Sigmoid colon (tissue), 7 donors: Measurements from ENCODE around the gene COMMD1. TPM values are rescaled to one million over a fixed set of nuclear protein-coding genes. Genes with fewer than 3 reads are reported as not detected.

Source experiments
- DNase-seq: peaks from one replicate; pipeline ENCODE4 v3.0.0-alpha.2; 2019
- H3K27ac ChIP-seq, 4 donors: fragments of 200-600 bp; sonication (generic); one replicate each; pipeline ENCODE4 v1.5.1; 2016 to 2019; ENCODE audit warnings: mild to moderate bottlenecking in 1 of 4
- H3K27me3 ChIP-seq, 3 donors: fragments of 200-600 bp; sonication (generic); one replicate each; pipeline ENCODE4 v1.5.1; 2019; ENCODE audit warnings: mild to moderate bottlenecking in 1 of 3
- H3K36me3 ChIP-seq, 4 donors: fragments of 200-600 bp; sonication (generic); one replicate each; pipeline ENCODE4 v1.5.1; 2016 to 2019
- H3K4me1 ChIP-seq, 4 donors: fragments of 200-600 bp; sonication (generic); one replicate each; pipeline ENCODE4 v1.5.1; 2017 to 2019
- H3K4me3 ChIP-seq, 4 donors: fragments of 200-600 bp; sonication (generic); one replicate each; pipeline ENCODE4 v1.5.1; 2017 to 2019; ENCODE audit warnings: mild to moderate bottlenecking in 2 of 4, moderate library complexity in 1 of 4
- H3K9me3 ChIP-seq, 4 donors: fragments of 200-600 bp in 3 of 4; sonication (generic) in 3 of 4; one replicate each; pipeline versions ENCODE4 v1.5.1 to v1.6.1; 2013 to 2019
- EP300 ChIP-seq, 4 donors: sonication (generic); formaldehyde crosslinking; IDR thresholded peaks; one replicate each; pipeline ENCODE4 v1.6.1; 2017; ENCODE audit warnings: antibody characterized with exemption in 4 of 4
- POLR2A ChIP-seq, 2 donors: fragments of 450-650 bp; IDR thresholded peaks; one replicate each; pipeline ENCODE4 v1.6.1; 2016; ENCODE audit warnings: antibody characterized with exemption in 2 of 2, mild to moderate bottlenecking in 2 of 2, moderate library complexity in 2 of 2
- POLR2AphosphoS5 ChIP-seq, 4 donors: sonication (generic); formaldehyde crosslinking; IDR thresholded peaks; one replicate each; pipeline ENCODE4 v1.6.1; 2017; ENCODE audit warnings: antibody characterized with exemption in 4 of 4
- WGBS, 2 donors: extraction: QIAGEN DNeasy Blood & Tissue Kit; methylation state at CpG; one replicate each; pipeline ENCODE4 v1.1.7; 2013; 5-methylcytosine and 5-hydroxymethylcytosine counted together
- intact Hi-C: fragments of 100-400 bp; cut with DNase I; formaldehyde crosslinking; loops from one replicate; pipeline ENCODE4 v1.15.1; 2023
- polyA plus RNA-seq, 3 donors: library from polyadenylated mRNA; stranded (reverse); fragments of 200-250 nt; gene quantifications; one replicate each; pipeline ENCODE4 v1.2.3, GENCODE V29; 2013
- total RNA-seq, 4 donors: library from RNA; depleted of rRNA; stranded (reverse); fragments of >200 nt; gene quantifications; one replicate each; pipeline ENCODE4 v1.1.0, GENCODE V29; 2016
- TF ChIP-seq, protein P1 (sequence below), 4 experiments: fragments of 450-650 bp in 3 of 4; fragments of 200-600 bp in 1 of 4; IDR thresholded peaks; one replicate each; pipeline ENCODE4 v1.5.1; 2016 to 2019; ENCODE audit warnings: antibody characterized with exemption in 4 of 4, mild to moderate bottlenecking in 3 of 4, moderate library complexity in 2 of 4
- donor health status: healthy with polysubstance abuse.
- donor health status: Bipolar disorder and iron deficiency.
- donor health status: healthy.

COMMD1 gene
- total and polyA plus RNA-seq, 7 donors = 27.2 to 59.2 (median 50.6) TPM

GRCh38 chr2:61961231-61961901 lies 55.9 kb downstream of the COMMD1 start:
- Histone ChIP-seq H3K9me3 (peaks cover 0 to 2% (median 0%) of the 10 kb centered on the region in 4 donors), H3K27me3 (no peaks in the 10 kb centered on the region), H3K4me1 (peaks cover 0 to 18% (median 11%) of the 10 kb centered on the region in 4 donors), H3K27ac (peak overlapping the region in 1 of 4 donors; percentile 33), H3K36me3 (no peaks in the 10 kb centered on the region), H3K4me3 (no peak overlapping the region)
- WGBS, 2 donors = 94 to 99% methylated on average over 2 of the region's 2 CpGs
- no peak for DNase-seq
- TF ChIP-seq POLR2AphosphoS5 (IDR thresholded peaks at IDR 0.05) (no peak), POLR2A (IDR thresholded peaks at IDR 0.05) (no peak), EP300 (IDR thresholded peaks at IDR 0.05) (no peak)
- TF ChIP-seq, protein P1, sequence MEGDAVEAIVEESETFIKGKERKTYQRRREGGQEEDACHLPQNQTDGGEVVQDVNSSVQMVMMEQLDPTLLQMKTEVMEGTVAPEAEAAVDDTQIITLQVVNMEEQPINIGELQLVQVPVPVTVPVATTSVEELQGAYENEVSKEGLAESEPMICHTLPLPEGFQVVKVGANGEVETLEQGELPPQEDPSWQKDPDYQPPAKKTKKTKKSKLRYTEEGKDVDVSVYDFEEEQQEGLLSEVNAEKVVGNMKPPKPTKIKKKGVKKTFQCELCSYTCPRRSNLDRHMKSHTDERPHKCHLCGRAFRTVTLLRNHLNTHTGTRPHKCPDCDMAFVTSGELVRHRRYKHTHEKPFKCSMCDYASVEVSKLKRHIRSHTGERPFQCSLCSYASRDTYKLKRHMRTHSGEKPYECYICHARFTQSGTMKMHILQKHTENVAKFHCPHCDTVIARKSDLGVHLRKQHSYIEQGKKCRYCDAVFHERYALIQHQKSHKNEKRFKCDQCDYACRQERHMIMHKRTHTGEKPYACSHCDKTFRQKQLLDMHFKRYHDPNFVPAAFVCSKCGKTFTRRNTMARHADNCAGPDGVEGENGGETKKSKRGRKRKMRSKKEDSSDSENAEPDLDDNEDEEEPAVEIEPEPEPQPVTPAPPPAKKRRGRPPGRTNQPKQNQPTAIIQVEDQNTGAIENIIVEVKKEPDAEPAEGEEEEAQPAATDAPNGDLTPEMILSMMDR (IDR thresholded peaks at IDR 0.05) = no peak
- intact Hi-C loops = no loop called here

GRCh38 chr2:61962095-61962984 lies 56.9 kb downstream of the COMMD1 start:
- 16 to 69% methylated on average over 5 of the region's 5 CpGs for WGBS, 2 donors
- Histone ChIP-seq H3K4me3 (no peak overlapping the region), H3K4me1 (peaks cover 0 to 27% (median 18%) of the 10 kb centered on the region in 4 donors), H3K9me3 (peaks cover 0 to 2% (median 0%) of the 10 kb centered on the region in 4 donors), H3K27me3 (no peaks in the 10 kb centered on the region), H3K36me3 (no peaks in the 10 kb centered on the region), H3K27ac (peak overlapping the region in 3 of 4 donors; percentile 24 to 47 (median 33))
- TF ChIP-seq EP300 (IDR thresholded peaks at IDR 0.05) (no peak), POLR2A (IDR thresholded peaks at IDR 0.05) (no peak), POLR2AphosphoS5 (IDR thresholded peaks at IDR 0.05) (no peak)
- TF ChIP-seq, protein P1 (IDR thresholded peaks at IDR 0.05) = no peak
- intact Hi-C loops = no loop called here
- DNase-seq = no peak

DNA sequence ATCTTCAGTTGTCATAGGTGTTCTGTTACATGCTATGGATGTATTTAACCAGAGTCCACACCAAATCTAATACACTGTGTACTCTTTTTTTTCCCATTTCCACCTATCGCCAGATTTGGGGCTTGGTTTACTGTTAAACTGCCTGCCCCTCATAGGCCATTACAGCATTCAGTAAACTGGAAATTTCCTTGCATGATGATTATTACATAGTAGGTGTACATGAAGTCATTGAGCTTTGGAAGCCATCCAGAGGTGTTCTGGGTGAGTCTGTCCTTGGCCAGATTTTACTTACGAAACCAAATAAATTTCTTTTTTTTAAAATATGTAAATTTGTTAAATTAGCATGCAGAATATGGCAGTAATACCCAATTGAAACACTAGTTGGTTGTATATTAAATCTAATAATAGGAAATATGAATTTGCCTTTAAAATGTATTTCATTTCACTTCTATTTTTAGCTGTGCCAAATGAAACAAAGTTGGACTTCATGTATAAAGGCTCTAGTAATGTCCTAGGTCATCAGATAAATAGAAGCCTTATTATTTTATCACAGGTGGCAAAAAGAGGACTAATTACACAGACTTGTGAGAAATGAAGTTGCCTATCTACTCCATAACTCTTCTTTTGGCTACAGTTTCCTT lies 60.7 kb downstream of the COMMD1 start:
- TF ChIP-seq, protein P1 (IDR thresholded peaks at IDR 0.05) = no peak
- intact Hi-C loops = no loop called here
- peak overlapping the region in 2 of 4 donors; percentile 28 to 50 for H3K27ac ChIP-seq
- 90 to 98% methylated on average over 2 of the region's 2 CpGs for WGBS, 2 donors
- no peaks in the 10 kb centered on the region for H3K9me3 ChIP-seq
- no peak overlapping the region for H3K4me3 ChIP-seq
- H3K36me3 ChIP-seq = no peaks in the 10 kb centered on the region
- H3K4me1 ChIP-seq = peaks cover 0 to 47% (median 35%) of the 10 kb centered on the region in 4 donors
- DNase-seq = no peak
- H3K27me3 ChIP-seq = no peaks in the 10 kb centered on the region

GRCh38 chr2:61967262-61967661 lies 61.8 kb downstream of the COMMD1 start:
- 69 to 74% methylated on average over 1 of the region's 1 CpG for WGBS, 2 donors
- TF ChIP-seq POLR2AphosphoS5 (IDR thresholded peaks at IDR 0.05) (no peak), EP300 (IDR thresholded peaks at IDR 0.05) (no peak), POLR2A (IDR thresholded peaks at IDR 0.05) (no peak)
- TF ChIP-seq, protein P1 (IDR thresholded peaks at IDR 0.05) = no peak
- Histone ChIP-seq H3K4me3 (no peak overlapping the region), H3K27ac (peak overlapping the region in 3 of 4 donors; percentile 23 to 50 (median 28)), H3K27me3 (no peaks in the 10 kb centered on the region), H3K36me3 (no peaks in the 10 kb centered on the region), H3K9me3 (no peaks in the 10 kb centered on the region), H3K4me1 (peaks cover 0 to 41% (median 30%) of the 10 kb centered on the region in 4 donors)
- DNase-seq = no peak
- intact Hi-C loops = no loop called here
